Hepatic stellate cell (primary cell): ENCODE data around the gene MOV10L1.

Source experiments
- DNase-seq: peaks from one replicate; pipeline ENCODE4 v3.0.0; 2011; ENCODE audit warnings: low spot score

The MOV10L1 gene

GRCh38 chr22:50058906-50059880, 30.6 kb upstream of the MOV10L1 start:
- peak; percentile 74 for DNase-seq

- no peak for DNase-seq
These were observed 29.9 kb upstream of the MOV10L1 start for GRCh38 chr22:50059881-50060262.

DNA sequence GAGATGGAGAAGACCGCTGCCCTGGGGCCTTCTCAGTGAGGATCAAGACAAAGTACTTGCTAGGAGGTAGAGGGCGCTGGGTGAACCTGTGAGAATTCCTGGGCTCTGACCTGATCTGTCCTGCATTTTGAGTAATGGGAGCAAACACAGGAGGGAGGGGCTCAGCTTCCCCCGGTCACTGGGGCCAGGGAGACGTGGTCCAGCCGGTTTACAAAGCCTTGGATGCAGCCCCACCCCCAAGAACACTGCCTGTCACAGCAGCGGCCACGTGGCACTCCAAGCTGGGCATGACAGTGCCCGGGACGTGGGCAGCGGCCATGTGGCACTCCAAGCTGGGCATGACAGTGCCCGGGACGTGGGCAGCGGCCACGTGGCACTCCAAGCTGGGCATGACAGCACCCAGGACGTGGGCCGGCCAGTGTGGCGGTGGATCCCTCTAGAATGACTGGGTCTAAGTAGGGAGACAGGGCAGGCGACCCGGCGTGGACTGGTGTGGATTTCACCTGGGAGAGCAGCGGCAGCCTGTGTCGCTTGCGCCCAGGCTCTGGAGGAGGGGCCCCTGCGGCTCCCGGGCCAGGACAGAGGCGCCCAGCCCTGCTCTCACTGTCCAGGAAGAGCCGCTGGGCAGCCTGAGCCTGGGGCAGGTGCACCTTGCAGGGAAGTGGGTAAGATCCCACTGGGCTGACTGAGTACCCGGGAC, 29.2 kb upstream of the MOV10L1 start:
- no peak for DNase-seq

GRCh38 chr22:50061141-50061823, 28.5 kb upstream of the MOV10L1 start:
- DNase-seq: no peak

GRCh38 chr22:50061824-50062355, 27.9 kb upstream of the MOV10L1 start:
- DNase-seq: no peak

DNA sequence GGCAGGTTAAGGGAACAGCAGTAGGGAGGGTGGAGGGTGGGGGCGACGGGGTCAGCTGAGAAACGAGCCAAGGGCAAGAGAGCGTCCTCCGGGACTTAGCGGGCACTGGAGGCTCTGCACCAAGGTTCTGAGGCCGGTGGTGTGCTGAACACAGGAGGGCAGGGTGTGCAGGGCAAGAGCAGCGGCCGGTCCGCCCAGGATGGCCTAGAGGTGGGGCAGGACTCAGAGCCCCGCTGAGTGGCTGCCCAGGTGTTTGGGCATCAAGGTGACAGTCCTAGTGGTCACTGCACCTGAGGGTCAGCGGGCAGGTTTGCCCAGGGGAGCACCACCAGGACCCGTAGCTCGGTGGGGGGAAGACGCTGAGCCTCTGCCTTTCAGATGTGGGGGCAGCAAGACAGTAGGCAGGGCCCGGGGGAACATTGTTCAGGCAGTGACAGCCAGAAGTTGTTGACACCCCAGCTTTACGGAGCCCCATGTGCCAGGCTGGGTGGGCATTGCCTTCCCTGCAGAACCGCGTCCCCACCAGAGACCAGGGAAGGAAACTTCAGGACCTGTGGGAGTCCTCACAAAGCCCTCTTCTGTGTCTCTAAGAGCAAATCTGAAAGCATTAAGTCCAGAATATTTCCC, 27.2 kb upstream of the MOV10L1 start:
- DNase-seq: no peak

DNA sequence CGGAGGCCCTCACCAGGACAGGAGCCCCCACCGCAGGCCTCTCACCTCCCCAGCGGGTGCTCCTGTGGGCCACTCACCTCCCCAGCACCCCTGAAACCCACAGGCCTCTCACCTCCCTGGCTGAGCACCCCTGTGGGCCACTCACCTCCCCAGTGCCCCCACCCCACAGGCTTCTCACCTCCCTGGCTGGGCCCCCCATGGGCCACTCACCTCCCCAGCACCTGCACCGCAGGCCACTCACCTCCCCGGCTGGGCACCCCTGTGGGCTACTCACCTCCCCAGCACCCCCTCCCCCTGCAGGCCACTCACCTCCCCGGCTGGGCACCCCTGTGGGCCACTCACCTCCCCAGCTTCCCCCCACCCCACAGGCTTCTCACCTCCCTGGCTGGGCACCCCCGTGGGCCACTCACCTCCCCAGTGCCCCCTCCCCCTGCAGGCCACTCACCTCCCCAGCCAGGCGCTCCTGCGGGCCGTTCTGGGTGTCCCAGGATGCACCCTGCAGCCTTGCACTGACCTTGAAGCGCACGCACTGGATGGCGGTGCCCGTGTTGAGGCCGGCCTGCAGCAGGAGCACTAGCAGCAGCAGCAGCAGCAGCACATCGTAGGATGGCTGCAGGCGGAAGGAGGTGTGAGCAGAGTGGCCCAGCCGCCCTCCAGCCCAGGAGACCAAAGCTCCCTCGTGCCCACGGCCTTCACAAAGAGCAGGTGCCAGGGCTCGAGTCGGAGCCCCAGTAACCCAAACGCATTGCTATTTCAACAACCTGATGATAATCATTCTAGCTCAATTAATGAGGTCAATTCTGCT, 26.0 kb upstream of the MOV10L1 start:
- no peak for DNase-seq

- DNase-seq: no peak
These were observed 25.4 kb upstream of the MOV10L1 start for GRCh38 chr22:50064453-50064852.

DNA sequence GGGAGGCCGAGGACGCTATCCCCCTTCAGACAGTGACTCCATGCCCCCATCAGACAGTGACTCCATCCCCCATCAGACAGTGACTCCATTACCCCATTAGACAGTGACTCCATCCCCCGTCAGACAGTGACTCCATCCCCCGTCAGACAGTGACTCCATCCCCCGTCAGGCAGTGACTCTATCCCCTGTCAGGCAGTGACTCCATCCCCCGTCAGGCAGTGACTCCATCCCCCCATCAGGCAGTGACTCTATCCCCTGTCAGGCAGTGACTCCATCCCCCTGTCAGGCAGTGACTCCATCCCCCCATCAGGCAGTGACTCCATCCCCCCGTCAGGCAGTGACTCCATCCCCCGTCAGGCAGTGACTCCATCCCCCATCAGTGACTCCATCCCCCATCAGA, 22.6 kb upstream of the MOV10L1 start:
- no peak for DNase-seq

GRCh38 chr22:50068096-50068495, 21.7 kb upstream of the MOV10L1 start:
- no peak for DNase-seq

- no peak for DNase-seq
These were observed 19.4 kb upstream of the MOV10L1 start for GRCh38 chr22:50070366-50070765.

DNA sequence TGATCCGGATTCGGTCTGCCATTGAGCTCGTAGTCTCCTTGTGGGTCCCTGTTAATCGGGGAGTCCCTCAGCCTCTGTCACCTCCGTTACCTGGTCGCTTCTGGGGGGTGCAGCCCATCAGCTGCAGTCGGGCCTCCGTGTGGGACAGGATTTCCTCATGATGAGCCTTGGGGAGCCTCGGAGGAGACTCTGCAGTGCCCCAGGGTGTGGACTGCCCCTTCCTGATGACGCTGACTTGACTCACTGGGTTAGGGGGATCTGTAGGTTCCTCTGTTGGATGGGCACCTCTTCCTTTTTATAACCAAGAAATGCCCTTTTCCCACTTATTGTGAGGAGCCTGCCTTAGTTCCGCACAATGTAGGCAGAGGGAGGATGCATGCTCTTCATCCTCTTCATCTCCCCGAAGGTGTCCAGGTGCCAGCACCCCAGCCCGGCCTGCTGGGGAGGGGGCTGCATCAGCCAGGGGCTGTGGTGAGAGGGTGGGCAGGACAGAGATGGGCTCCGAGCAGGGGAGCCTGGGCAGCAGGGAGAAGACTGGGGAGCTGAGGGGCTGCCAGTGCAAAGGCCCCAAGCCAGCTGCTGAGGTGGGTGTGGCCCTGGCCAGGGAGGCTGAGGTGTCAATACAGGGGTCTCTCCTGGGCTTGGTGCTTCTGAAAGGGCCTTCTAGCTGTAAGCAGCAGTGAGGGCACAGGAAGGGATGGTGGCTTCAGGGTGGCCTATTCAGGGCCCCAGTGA, 18.2 kb upstream of the MOV10L1 start:
- DNase-seq: no peak

DNA sequence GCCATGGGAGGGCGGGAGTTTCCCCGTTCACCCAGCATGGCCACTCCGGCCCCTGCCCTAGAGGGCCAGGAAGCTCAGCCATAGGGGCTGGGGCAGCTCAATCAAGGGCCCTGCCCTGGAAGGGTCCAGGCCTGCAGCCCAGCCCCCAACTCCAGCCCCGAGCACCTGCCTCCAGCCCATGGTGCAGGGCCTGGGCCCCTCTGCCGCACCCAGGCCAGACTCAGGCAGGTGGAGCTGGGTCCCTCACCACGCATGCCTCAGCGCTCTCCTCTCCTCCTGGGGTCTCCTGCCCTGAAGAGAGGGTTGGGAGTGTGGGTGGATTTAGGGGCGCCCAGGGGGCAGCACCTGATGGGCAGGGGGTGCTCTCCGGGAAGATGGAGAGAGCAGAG, 17.6 kb upstream of the MOV10L1 start:
- no peak for DNase-seq

- DNase-seq: no peak
These were observed 16.9 kb upstream of the MOV10L1 start for GRCh38 chr22:50072714-50073538.

- DNase-seq: no peak
These were observed 15.8 kb upstream of the MOV10L1 start for GRCh38 chr22:50074056-50074455.

- DNase-seq: no peak
These were observed 15.0 kb upstream of the MOV10L1 start for GRCh38 chr22:50074551-50075530.

- DNase-seq: no peak
These were observed 12.9 kb upstream of the MOV10L1 start for GRCh38 chr22:50076646-50077535.
